K562 (cell line): ENCODE measurements around the gene GNPTAB. TPM values are rescaled to one million over a fixed set of nuclear protein-coding genes. Genes with fewer than 3 reads are reported as not detected.
A peak's percentile ranks its signal among the peaks of the same experiment; 100 is the strongest.

ENCODE experiments used
- ASH1L ChIP-seq: fragments of 450-650 bp; IDR thresholded peaks from 2 replicates; pipeline ENCODE4 v1.6.1; 2018; ENCODE audit warnings: borderline replicate concordance, mild to moderate bottlenecking, low read depth; ENCODE audit not compliant: partially characterized antibody
- BRCA1 ChIP-seq, 2 experiments: fragments of 450-650 bp in 1 of 2; sonication (generic) in 1 of 2; formaldehyde crosslinking in 1 of 2; IDR thresholded peaks; 2 replicates each; pipeline versions ENCODE4 v1.5.0 to v1.6.1; 2017 to 2020; ENCODE audit warnings: mild to moderate bottlenecking in 1 of 2, missing genetic modification reagents in 1 of 2
- CBX1 ChIP-seq: sonication (generic); IDR thresholded peaks from 2 replicates; pipeline ENCODE4 v1.6.1; 2016; ENCODE audit warnings: antibody characterized with exemption, low read depth, mild to moderate bottlenecking
- CBX5 ChIP-seq: IDR thresholded peaks from 2 replicates; pipeline ENCODE4 v1.6.1; 2014; ENCODE audit warnings: low read depth, borderline replicate concordance
- CREBBP ChIP-seq: IDR thresholded peaks from one replicate; pipeline ENCODE4 v1.6.1; 2012; ENCODE audit warnings: low read depth, mild to moderate bottlenecking, control low read depth, inconsistent platforms, low read length
- ELF4 ChIP-seq: fragments of 450-650 bp; formaldehyde crosslinking; IDR thresholded peaks from 2 replicates; pipeline ENCODE4 v1.4.0; 2022; ENCODE audit warnings: missing genetic modification characterization
- FOSL1 ChIP-seq: fragments of 200-800 bp; sonication (Bioruptor generic); conservative IDR thresholded peaks from 2 replicates; pipeline ENCODE4 v1.6.1; 2016; ENCODE audit warnings: missing genetic modification characterization, missing compliant biosample characterization
- HNRNPK ChIP-seq: fragments of 200-400 bp; formaldehyde crosslinking; IDR thresholded peaks from one replicate; pipeline ENCODE4 v1.6.1; 2018; ENCODE audit warnings: mild to moderate bottlenecking, low read depth, low read length; ENCODE audit not compliant: poor library complexity, severe bottlenecking
- IFI16 ChIP-seq: fragments of 250-450 bp; sonication (Bioruptor Pico); IDR thresholded peaks from 2 replicates; pipeline ENCODE4 v2.1.2; 2022; ENCODE audit warnings: mild to moderate bottlenecking, inconsistent platforms
- LCOR ChIP-seq: sonication (generic); formaldehyde crosslinking; IDR thresholded peaks from 2 replicates; pipeline ENCODE4 v1.8.0; 2022; ENCODE audit warnings: mild to moderate bottlenecking, missing genetic modification reagents
- MTA3 ChIP-seq: fragments of 450-650 bp; formaldehyde crosslinking; IDR thresholded peaks from 2 replicates; pipeline ENCODE4 v1.6.1; 2017; ENCODE audit warnings: mild to moderate bottlenecking, borderline replicate concordance
- POLR2A ChIP-seq: fragments of 450-650 bp; conservative IDR thresholded peaks from 2 replicates; pipeline ENCODE4 v1.6.1; 2016
- POLR3A ChIP-seq: IDR thresholded peaks from 2 replicates; pipeline ENCODE4 v1.6.1; 2011; ENCODE audit warnings: borderline replicate concordance, mild to moderate bottlenecking, moderate library complexity; ENCODE audit not compliant: insufficient read length, insufficient read depth; ENCODE audit errors: extremely low read depth
- RBM17 ChIP-seq: fragments of 200-400 bp; formaldehyde crosslinking; IDR thresholded peaks from 2 replicates; pipeline ENCODE4 v1.6.1; 2017; ENCODE audit warnings: low read depth, mild to moderate bottlenecking, low read length, borderline replicate concordance
- SMAD2 ChIP-seq: fragments of 150-350 bp; IDR thresholded peaks from 2 replicates; pipeline ENCODE4 v1.6.1; 2014; ENCODE audit warnings: low read depth, mild to moderate bottlenecking, low read length
- TGIF2 ChIP-seq: sonication (generic); formaldehyde crosslinking; IDR thresholded peaks from 2 replicates; pipeline ENCODE4 v1.8.1; 2022; ENCODE audit warnings: mild to moderate bottlenecking, missing genetic modification reagents, moderate library complexity
- ZNF696 ChIP-seq: fragments of 250-450 bp; sonication (Bioruptor Pico); conservative IDR thresholded peaks from 2 replicates; pipeline ENCODE4 v1.4.0; 2020; ENCODE audit warnings: mild to moderate bottlenecking, moderate library complexity
- polyA plus RNA-seq, 8 experiments: library from polyadenylated mRNA; depleted of rRNA in 4 of 8; stranded (reverse) in 5 of 8; unstranded in 3 of 8; fragments of >200 nt; fragmentation: Nextera tagmentation in 2 of 8; fragmentation: Illumina TruSeq in 1 of 8; extraction: Ambion mirVana in 2 of 8; extraction: Trizol in 1 of 8; gene quantifications; 2 replicates each; pipeline versions ENCODE4 v1.2.1 to v1.2.3, GENCODE V29; 2011 to 2014; ENCODE audit warnings: inconsistent platforms in 1 of 8, missing spikeins in 1 of 8
- total RNA-seq, 7 experiments: library from RNA; depleted of rRNA in 6 of 7; stranded (reverse); fragments of >200 nt in 6 of 7; fragmentation: Illumina TruSeq in 2 of 7; extraction: Trizol in 2 of 7; gene quantifications; 2 replicates each; pipeline versions ENCODE4 v1.2.1 to v1.2.3, GENCODE V29; 2011 to 2021; ENCODE audit warnings: low replicate concordance in 1 of 7
- TF ChIP-seq, protein P1 (sequence below): fragments of 450-650 bp; IDR thresholded peaks from 2 replicates; pipeline ENCODE4 v1.6.1; 2017; ENCODE audit warnings: antibody characterized with exemption, mild to moderate bottlenecking
- TF ChIP-seq, protein P2 (sequence below): sonication (generic); formaldehyde crosslinking; IDR thresholded peaks from 2 replicates; pipeline ENCODE4 v1.8.1; 2023; ENCODE audit warnings: mild to moderate bottlenecking, missing genetic modification reagents, moderate library complexity
- TF ChIP-seq, protein P3 (sequence below): fragments of 250-450 bp; sonication (Bioruptor Pico); IDR thresholded peaks from 2 replicates; pipeline ENCODE4 v1.9.0; 2021; ENCODE audit warnings: mild to moderate bottlenecking
- TF ChIP-seq, protein P4 (sequence below): fragments of 450-650 bp; formaldehyde crosslinking; IDR thresholded peaks from 2 replicates; pipeline ENCODE4 v1.4.0; 2022; ENCODE audit warnings: mild to moderate bottlenecking, moderate library complexity

The GNPTAB gene
- total and polyA plus RNA-seq, 9 of the 15 experiments (the other 6 are each of a cell fraction or from before 2014, with no cell fraction given), result 5.9 to 23.2 (median 19.3) TPM

DNA sequence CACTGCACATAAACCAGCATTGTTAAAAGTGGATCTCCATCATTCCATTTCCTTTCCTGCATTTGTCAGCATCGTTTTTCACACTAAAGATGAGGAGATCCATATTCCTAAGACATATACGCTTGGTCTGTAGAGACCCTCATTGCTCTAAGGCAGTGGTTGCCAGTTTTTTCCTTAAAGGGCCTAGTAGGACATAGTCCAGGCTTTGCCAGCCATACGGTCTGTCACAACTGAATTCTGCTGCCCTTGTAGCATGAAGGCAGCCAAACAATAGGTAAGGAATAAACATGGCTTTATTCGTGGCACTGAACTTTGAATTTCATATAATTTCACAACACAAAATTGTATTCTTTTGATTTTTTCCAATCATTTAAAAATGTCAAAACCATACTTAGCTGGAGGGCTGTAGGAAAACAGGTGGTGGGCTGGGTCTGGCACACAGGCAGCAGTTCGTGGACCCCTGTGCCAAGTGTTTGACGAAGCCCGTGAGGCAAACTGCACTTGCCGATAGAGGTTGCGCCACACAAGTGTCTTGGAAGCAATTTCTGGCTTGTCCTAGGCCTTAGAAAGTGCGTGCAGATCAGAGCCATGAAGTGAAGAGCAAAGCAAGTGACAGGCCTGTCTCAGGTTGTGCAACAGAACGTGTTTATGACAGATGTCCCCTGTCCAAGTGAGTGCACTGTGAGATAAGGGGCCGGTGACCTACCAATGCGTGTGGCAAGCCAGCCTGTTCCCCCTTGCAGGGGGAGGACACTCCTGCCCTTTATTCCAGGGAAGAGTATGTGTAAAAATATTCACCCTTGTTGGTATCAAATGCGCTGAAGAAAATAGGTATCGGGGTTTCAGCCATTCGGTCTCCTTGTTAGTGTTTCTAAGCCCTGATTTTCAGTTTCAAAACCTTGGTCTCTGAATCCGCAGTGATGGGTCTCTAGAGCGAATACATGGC is 134.2 kb downstream of the GNPTAB start (continued):
- TF ChIP-seq, protein P1, sequence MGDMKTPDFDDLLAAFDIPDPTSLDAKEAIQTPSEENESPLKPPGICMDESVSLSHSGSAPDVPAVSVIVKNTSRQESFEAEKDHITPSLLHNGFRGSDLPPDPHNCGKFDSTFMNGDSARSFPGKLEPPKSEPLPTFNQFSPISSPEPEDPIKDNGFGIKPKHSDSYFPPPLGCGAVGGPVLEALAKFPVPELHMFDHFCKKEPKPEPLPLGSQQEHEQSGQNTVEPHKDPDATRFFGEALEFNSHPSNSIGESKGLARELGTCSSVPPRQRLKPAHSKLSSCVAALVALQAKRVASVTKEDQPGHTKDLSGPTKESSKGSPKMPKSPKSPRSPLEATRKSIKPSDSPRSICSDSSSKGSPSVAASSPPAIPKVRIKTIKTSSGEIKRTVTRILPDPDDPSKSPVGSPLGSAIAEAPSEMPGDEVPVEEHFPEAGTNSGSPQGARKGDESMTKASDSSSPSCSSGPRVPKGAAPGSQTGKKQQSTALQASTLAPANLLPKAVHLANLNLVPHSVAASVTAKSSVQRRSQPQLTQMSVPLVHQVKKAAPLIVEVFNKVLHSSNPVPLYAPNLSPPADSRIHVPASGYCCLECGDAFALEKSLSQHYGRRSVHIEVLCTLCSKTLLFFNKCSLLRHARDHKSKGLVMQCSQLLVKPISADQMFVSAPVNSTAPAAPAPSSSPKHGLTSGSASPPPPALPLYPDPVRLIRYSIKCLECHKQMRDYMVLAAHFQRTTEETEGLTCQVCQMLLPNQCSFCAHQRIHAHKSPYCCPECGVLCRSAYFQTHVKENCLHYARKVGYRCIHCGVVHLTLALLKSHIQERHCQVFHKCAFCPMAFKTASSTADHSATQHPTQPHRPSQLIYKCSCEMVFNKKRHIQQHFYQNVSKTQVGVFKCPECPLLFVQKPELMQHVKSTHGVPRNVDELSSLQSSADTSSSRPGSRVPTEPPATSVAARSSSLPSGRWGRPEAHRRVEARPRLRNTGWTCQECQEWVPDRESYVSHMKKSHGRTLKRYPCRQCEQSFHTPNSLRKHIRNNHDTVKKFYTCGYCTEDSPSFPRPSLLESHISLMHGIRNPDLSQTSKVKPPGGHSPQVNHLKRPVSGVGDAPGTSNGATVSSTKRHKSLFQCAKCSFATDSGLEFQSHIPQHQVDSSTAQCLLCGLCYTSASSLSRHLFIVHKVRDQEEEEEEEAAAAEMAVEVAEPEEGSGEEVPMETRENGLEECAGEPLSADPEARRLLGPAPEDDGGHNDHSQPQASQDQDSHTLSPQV, result peak; percentile 50; the same call in 1 of the 2 replicates
- TF ChIP-seq LCOR (CRISPR knock-in tag), result no peak
- TF ChIP-seq POLR2A, result 0 out of 2 replicates have a peak, but pooled peaks have one; percentile 9
- TF ChIP-seq ZNF696 (CRISPR knock-in tag), result no peak
- TF ChIP-seq BRCA1 (IDR thresholded peaks at IDR 0.05), result no peak
- TF ChIP-seq BRCA1 (CRISPR knock-in tag; IDR thresholded peaks at IDR 0.05), result no peak
- TF ChIP-seq ELF4 (CRISPR knock-in tag), result 0 out of 2 replicates have a peak, but pooled peaks have one; percentile 30
- TF ChIP-seq RBM17, result no peak
- TF ChIP-seq, protein P2, sequence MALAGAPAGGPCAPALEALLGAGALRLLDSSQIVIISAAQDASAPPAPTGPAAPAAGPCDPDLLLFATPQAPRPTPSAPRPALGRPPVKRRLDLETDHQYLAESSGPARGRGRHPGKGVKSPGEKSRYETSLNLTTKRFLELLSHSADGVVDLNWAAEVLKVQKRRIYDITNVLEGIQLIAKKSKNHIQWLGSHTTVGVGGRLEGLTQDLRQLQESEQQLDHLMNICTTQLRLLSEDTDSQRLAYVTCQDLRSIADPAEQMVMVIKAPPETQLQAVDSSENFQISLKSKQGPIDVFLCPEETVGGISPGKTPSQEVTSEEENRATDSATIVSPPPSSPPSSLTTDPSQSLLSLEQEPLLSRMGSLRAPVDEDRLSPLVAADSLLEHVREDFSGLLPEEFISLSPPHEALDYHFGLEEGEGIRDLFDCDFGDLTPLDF, result peak; percentile 76
- no peak for TF ChIP-seq HNRNPK
- TF ChIP-seq IFI16 (CRISPR knock-in tag), result no peak
- TF ChIP-seq, protein P3, sequence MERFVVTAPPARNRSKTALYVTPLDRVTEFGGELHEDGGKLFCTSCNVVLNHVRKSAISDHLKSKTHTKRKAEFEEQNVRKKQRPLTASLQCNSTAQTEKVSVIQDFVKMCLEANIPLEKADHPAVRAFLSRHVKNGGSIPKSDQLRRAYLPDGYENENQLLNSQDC (CRISPR knock-in tag), result no peak
- TF ChIP-seq MTA3, result no peak
- TF ChIP-seq POLR3A, result no peak
- peak; percentile 16; the same call in 1 of the 2 replicates for TF ChIP-seq CBX1
- TF ChIP-seq CREBBP, result no peak
- TF ChIP-seq ASH1L, result no peak
- TF ChIP-seq, protein P4, sequence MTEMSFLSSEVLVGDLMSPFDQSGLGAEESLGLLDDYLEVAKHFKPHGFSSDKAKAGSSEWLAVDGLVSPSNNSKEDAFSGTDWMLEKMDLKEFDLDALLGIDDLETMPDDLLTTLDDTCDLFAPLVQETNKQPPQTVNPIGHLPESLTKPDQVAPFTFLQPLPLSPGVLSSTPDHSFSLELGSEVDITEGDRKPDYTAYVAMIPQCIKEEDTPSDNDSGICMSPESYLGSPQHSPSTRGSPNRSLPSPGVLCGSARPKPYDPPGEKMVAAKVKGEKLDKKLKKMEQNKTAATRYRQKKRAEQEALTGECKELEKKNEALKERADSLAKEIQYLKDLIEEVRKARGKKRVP (CRISPR knock-in tag), result peak; percentile 43; the same call in 1 of the 2 replicates
- TF ChIP-seq FOSL1 (tag), result peak; percentile 66
- no peak for TF ChIP-seq CBX5
- TF ChIP-seq TGIF2 (CRISPR knock-in tag), result 0 out of 2 replicates have a peak, but pooled peaks have one; percentile 48
- TF ChIP-seq SMAD2, result no peak
